Measurements from ENCODE around the gene GPR89B.

GRCh38 chr1:147879911-147880310, 48.3 kb upstream of the GPR89B start:
- TF ChIP-seq CTCF (conservative IDR thresholded peaks at IDR 0.05 in 1 of 2, IDR thresholded peaks at IDR 0.05 in 1 of 2; ENCODE audit: low read depth in 1 of 2, low read length in 2 of 2) (no peak), EZH2 (IDR thresholded peaks at IDR 0.05; ENCODE audit: low read length, missing control alignments) (no peak)
